ENCODE measurements around the gene RGS19.

Gene RGS19

DNA sequence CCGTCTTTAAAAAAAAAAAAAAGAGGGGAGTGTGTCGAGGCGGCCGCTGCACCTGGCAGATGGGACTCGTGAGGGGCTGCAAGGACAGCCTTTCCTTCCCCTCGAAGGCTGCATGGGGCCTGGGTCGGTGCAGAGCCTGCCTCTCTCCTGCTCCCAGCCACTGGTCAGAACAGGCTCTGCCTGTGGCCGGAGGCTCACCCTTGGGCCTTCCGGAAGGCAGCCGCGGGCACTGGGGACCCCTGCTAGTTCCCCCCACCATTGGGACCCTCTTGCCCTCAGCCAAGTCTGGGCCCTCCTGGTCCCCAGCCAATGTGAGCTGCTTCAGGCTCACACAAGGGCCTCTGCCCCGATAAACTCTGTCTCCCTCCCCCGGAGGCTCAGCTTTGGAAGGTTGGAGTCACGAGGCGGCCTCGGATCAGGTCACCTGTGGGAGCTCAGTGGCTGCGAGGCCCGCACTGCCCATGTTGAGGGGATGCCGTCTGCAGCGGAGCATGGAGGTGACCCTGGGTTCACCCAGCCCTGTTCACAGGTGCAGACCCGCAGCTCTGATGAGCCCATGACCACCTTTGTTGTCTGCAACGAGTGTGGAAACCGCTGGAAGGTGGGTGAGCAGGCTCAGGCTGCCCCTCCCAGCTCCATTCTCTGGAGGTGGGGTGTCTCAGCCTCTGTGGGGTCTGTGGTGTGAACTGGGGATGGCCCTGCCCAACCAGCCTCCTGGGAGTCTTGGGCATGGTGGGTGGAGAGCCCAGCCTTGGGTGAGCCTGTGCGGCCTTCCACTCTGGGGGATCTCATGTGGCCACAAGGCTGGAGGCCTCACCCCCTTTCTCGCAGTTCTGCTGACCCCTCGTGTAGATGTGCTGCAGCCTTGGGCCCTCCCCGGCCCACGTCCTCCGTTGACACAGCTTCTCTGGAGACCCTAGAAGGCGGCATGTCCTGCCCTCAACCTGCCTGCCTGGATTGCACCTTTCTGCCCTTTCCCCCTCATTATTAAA is 7.7 kb downstream of the RGS19 start:
- in situ Hi-C loops (cut with MboI; ENCODE audit: low sequenced_read_pairs, unreplicated experiment) = no loop called here
- TF ChIP-seq CTCF (IDR thresholded peaks at IDR 0.05; ENCODE audit: borderline replicate concordance, control extremely low read depth, extremely low read depth, insufficient read depth, missing control alignments) = no peak
- no peak for DNase-seq (ENCODE audit: low spot score)

GRCh38 chr20:64070244-64070993 is 8.9 kb downstream of the RGS19 start:
- no peak for TF ChIP-seq CTCF (IDR thresholded peaks at IDR 0.05; ENCODE audit: borderline replicate concordance, control extremely low read depth, extremely low read depth, insufficient read depth, missing control alignments)
- in situ Hi-C loops (cut with MboI; ENCODE audit: low sequenced_read_pairs, unreplicated experiment) = no loop called here
- no peak for DNase-seq (ENCODE audit: low spot score)

DNA sequence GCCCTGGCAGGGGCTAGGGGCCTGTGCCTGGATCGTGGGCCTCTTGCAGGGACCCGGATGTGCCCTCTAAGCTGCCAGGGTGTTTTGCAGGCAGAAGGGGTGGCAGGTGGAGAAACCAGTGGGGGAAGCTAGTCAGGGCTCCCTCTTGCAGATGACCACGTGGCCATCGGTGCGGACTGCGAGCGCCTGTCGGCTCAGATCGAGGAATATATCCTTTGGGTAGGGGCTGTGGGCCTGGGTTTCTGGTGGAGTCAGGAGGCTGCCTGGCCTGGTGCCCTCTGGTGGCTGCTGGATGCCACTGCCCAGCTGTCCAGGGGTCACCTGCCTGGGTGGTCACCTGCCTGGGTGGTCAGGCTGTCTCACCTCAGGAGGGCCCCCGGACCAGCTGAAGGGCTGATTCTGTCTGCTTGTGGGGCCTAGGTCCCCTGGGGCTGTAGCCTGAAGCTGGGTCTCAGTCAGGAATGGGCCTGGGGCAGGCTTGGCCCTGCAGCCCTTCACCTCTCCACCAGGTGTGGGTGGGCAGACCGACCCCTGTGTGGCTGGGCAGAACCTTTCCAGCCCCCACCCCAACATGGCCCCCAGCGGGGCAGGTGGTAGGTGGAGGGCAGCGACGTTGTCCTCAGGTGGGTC is 9.6 kb downstream of the RGS19 start:
- peak; percentile 68 for TF ChIP-seq CTCF (IDR thresholded peaks at IDR 0.05; ENCODE audit: borderline replicate concordance, control extremely low read depth, extremely low read depth, insufficient read depth, missing control alignments)
- in situ Hi-C loops (cut with MboI; ENCODE audit: low sequenced_read_pairs, unreplicated experiment) = no loop called here
- DNase-seq (ENCODE audit: low spot score) = peak; percentile 75

- no peak for TF ChIP-seq CTCF (IDR thresholded peaks at IDR 0.05; ENCODE audit: borderline replicate concordance, control extremely low read depth, extremely low read depth, insufficient read depth, missing control alignments)
These were observed 10.1 kb downstream of the RGS19 start for GRCh38 chr20:64069209-64069613.

DNA sequence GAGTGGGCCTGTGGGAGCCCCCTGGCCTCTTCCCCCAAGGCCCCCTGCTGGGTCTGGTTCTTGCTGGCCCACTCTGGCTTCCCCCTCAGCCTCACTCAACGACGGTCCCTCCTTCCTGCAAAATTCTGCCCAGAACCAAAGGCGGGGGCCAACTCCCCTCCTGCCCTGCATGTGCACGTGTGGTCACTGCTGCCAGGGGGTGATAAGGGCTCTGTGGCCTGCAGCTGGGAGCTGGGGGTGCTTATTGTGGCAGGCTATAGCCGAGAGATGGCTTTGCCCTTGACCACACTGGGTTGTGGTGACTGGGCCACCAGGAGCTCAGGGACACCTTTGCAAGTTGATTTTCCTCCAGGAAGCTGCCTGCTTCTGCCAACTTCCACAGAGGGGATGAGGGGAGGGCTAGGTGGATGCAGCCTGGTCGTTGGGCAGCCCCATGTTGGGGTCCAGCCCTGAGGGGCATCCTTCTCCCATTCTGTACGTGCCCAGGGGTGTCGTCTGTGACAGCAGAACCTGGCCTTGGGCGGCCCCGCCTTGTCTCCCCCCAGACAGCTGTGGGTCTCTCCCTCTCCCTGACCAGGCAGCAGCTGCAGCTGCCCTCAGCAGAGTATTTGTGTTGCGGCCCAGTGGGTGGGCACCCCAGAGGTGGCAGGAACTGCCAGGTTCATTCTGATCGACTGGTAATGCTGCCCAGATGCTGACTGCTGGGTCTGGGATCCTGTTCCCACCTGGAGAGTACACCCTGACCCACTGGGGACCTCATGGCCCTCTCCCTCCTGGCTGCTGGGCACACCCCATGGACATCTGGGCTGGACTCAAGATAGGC is 10.7 kb downstream of the RGS19 start:
- TF ChIP-seq CTCF (IDR thresholded peaks at IDR 0.05; ENCODE audit: borderline replicate concordance, control extremely low read depth, extremely low read depth, insufficient read depth, missing control alignments) = no peak
- in situ Hi-C loops (cut with MboI; ENCODE audit: low sequenced_read_pairs, unreplicated experiment) = no loop called here
- no peak for DNase-seq (ENCODE audit: low spot score)

More at GRCh38 chr20:64069209-64069613, 10.1 kb downstream of the RGS19 start:
- in situ Hi-C loops (cut with MboI; ENCODE audit: low sequenced_read_pairs, unreplicated experiment) = no loop called here
- no peak for DNase-seq (ENCODE audit: low spot score)
